Right atrium auricular region (tissue), 2 donors: Measurements from ENCODE around the gene SNX20. TPM values are rescaled to one million over a fixed set of nuclear protein-coding genes. Genes with fewer than 3 reads are reported as not detected.

ENCODE experiments used
- DNase-seq: peaks from one replicate; pipeline ENCODE4 v3.0.0-alpha.2; 2019; ENCODE audit warnings: low spot score
- H3K27ac ChIP-seq, 2 donors: fragments of 200-600 bp; sonication (generic); 1 replicate in 1 of 2; 2 replicates in 1 of 2; pipeline ENCODE4 v1.5.1; 2016 to 2019
- H3K27me3 ChIP-seq, 2 donors: fragments of 200-600 bp; sonication (generic); one replicate each; pipeline versions ENCODE4 v1.5.1 to v1.6.0; 2017 to 2019
- H3K36me3 ChIP-seq: fragments of 200-600 bp; sonication (generic); one replicate; pipeline ENCODE4 v1.5.1; 2016
- H3K4me1 ChIP-seq, 2 donors: fragments of 200-600 bp; sonication (generic); one replicate each; pipeline versions ENCODE4 v1.5.1 to v1.6.0; 2017 to 2019
- H3K4me3 ChIP-seq, 2 donors: fragments of 200-600 bp; sonication (generic); 1 replicate in 1 of 2; 2 replicates in 1 of 2; pipeline ENCODE4 v1.5.1; 2017 to 2019; ENCODE audit warnings: mild to moderate bottlenecking in 1 of 2, moderate library complexity in 1 of 2
- H3K9me3 ChIP-seq, 2 donors: fragments of 200-600 bp; sonication (generic); one replicate each; pipeline ENCODE4 v1.5.1; 2019
- CTCF ChIP-seq, 2 donors: fragments of 200-600 bp; sonication (generic); IDR thresholded peaks; one replicate each; pipeline ENCODE4 v1.5.1; 2019; ENCODE audit warnings: antibody characterized with exemption in 2 of 2
- total RNA-seq, 2 donors: library from RNA; depleted of rRNA; stranded (reverse); fragments of >200 nt; gene quantifications; one replicate each; pipeline ENCODE4 v1.1.0, GENCODE V29; 2016

Gene SNX20
- total RNA-seq, 2 donors from 2014 or later: 0.89 to 1.9 TPM

GRCh38 chr16:50677351-50677750, 3.8 kb downstream of the SNX20 start:
- H3K27ac ChIP-seq: no peak overlapping the region
- H3K9me3 ChIP-seq: peaks cover 0 to 15% of the 10 kb centered on the region in 2 donors
- no peak for DNase-seq
- peaks cover 0 to 7% of the 10 kb centered on the region in 2 donors for H3K27me3 ChIP-seq
- TF ChIP-seq CTCF (IDR thresholded peaks at IDR 0.05): peak in 1 of 2 donors; percentile 35
- H3K36me3 ChIP-seq: no peaks in the 10 kb centered on the region
- no peak overlapping the region for H3K4me3 ChIP-seq
- no peaks in the 10 kb centered on the region for H3K4me1 ChIP-seq

- Histone ChIP-seq H3K4me1 (no peaks in the 10 kb centered on the region), H3K9me3 (peaks cover 4 to 21% of the 10 kb centered on the region in 2 donors), H3K36me3 (no peaks in the 10 kb centered on the region), H3K27me3 (peaks cover 0 to 7% of the 10 kb centered on the region in 2 donors), H3K4me3 (no peak overlapping the region), H3K27ac (no peak overlapping the region)
- DNase-seq: no peak
- TF ChIP-seq CTCF (IDR thresholded peaks at IDR 0.05): no peak
These were observed 4.4 kb downstream of the SNX20 start for GRCh38 chr16:50676684-50677225.

GRCh38 chr16:50675686-50676610, 5.2 kb downstream of the SNX20 start:
- H3K36me3 ChIP-seq: no peaks in the 10 kb centered on the region
- no peaks in the 10 kb centered on the region for H3K4me1 ChIP-seq
- no peak overlapping the region for H3K4me3 ChIP-seq
- no peak for TF ChIP-seq CTCF (IDR thresholded peaks at IDR 0.05)
- DNase-seq: no peak
- peaks cover 0 to 7% of the 10 kb centered on the region in 2 donors for H3K27me3 ChIP-seq
- peaks cover 4 to 24% of the 10 kb centered on the region in 2 donors for H3K9me3 ChIP-seq
- H3K27ac ChIP-seq: no peak overlapping the region

- no peak for DNase-seq
- no peaks in the 10 kb centered on the region for H3K36me3 ChIP-seq
These were observed 6.3 kb downstream of the SNX20 start for GRCh38 chr16:50674831-50675230.

More at GRCh38 chr16:50674831-50675230, 6.3 kb downstream of the SNX20 start:
- Histone ChIP-seq H3K27me3 (peaks cover 0 to 7% of the 10 kb centered on the region in 2 donors), H3K27ac (no peak overlapping the region), H3K4me3 (no peak overlapping the region), H3K4me1 (no peaks in the 10 kb centered on the region), H3K9me3 (peaks cover 4 to 24% of the 10 kb centered on the region in 2 donors)
- TF ChIP-seq CTCF (IDR thresholded peaks at IDR 0.05): no peak
